ENCODE results near the gene KCND2.

GRCh38 chr7:120320218-120320961 lies 47.4 kb downstream of the KCND2 start:
- TF ChIP-seq CTCF (IDR thresholded peaks at IDR 0.05; ENCODE audit: control extremely low read depth in 1 of 3, insufficient read depth in 1 of 3, low read depth in 1 of 3, low read length in 3 of 3) (no peak), TCF12 (IDR thresholded peaks at IDR 0.05; ENCODE audit: low read depth, low read length) (no peak)
